MM.1S (cell line): ENCODE results near the gene FGF18.

ENCODE experiments used
- DNase-seq: peaks from one replicate; pipeline ENCODE4 v3.0.0-alpha.2; 2015
- H2AFZ ChIP-seq: fragments of 300-600 bp; sonication (generic); 2 replicates; pipeline ENCODE4 v1.6.0; 2016; ENCODE audit warnings: antibody characterized with exemption, low read length
- H3F3A ChIP-seq: fragments of 300-600 bp; sonication (generic); 2 replicates; pipeline ENCODE4 v1.6.1; 2016; ENCODE audit warnings: mild to moderate bottlenecking, antibody characterized with exemption, low read length, moderate library complexity, mixed read lengths; ENCODE audit not compliant: insufficient read depth
- H3K27ac ChIP-seq: fragments of 300-600 bp; sonication (generic); 2 replicates; pipeline ENCODE4 v1.5.1; 2016; ENCODE audit warnings: mild to moderate bottlenecking, low read length
- H3K27me3 ChIP-seq: fragments of 300-600 bp; sonication (generic); replicated peaks from 2 replicates; pipeline ENCODE4 v1.6.0; 2016; ENCODE audit warnings: low read length; ENCODE audit not compliant: insufficient read depth
- H3K36me3 ChIP-seq: fragments of 300-600 bp; sonication (generic); replicated peaks from 2 replicates; pipeline ENCODE4 v1.6.1; 2016; ENCODE audit warnings: mild to moderate bottlenecking, low read length, mixed read lengths; ENCODE audit not compliant: insufficient read depth
- H3K4me1 ChIP-seq: fragments of 300-600 bp; sonication (generic); 2 replicates; pipeline ENCODE4 v1.6.1; 2016; ENCODE audit warnings: low read length, mixed read lengths
- H3K4me2 ChIP-seq: fragments of 300-600 bp; sonication (generic); 2 replicates; pipeline ENCODE4 v1.6.0; 2016; ENCODE audit warnings: low read depth, low read length
- H3K4me3 ChIP-seq: fragments of 300-600 bp; sonication (generic); 2 replicates; pipeline ENCODE4 v1.5.1; 2016; ENCODE audit warnings: low read length, mixed read lengths
- H3K79me2 ChIP-seq: fragments of 300-600 bp; sonication (generic); 2 replicates; pipeline ENCODE4 v1.6.1; 2016; ENCODE audit warnings: mixed run types, low read length, mixed read lengths
- H3K9ac ChIP-seq: fragments of 300-600 bp; sonication (generic); 2 replicates; pipeline ENCODE4 v1.6.1; 2016; ENCODE audit warnings: low read length, mixed read lengths
- H3K9me2 ChIP-seq: fragments of 300-600 bp; sonication (generic); replicated peaks from 2 replicates; pipeline ENCODE4 v1.6.1; 2016; ENCODE audit warnings: mild to moderate bottlenecking, low read length, mixed read lengths; ENCODE audit not compliant: insufficient read depth
- H3K9me3 ChIP-seq: fragments of 300-600 bp; sonication (generic); replicated peaks from 2 replicates; pipeline ENCODE4 v1.6.1; 2016; ENCODE audit warnings: mild to moderate bottlenecking, low read length, mixed read lengths; ENCODE audit not compliant: insufficient read depth
- H4K20me1 ChIP-seq: fragments of 300-600 bp; sonication (generic); 2 replicates; pipeline ENCODE4 v1.6.1; 2016; ENCODE audit warnings: mild to moderate bottlenecking, low read length, moderate library complexity, mixed read lengths; ENCODE audit not compliant: insufficient read depth
- EZH2 ChIP-seq: fragments of 300-600 bp; sonication (generic); optimal IDR thresholded peaks from 2 replicates; pipeline ENCODE3; 2017; ENCODE audit warnings: low read depth, mild to moderate bottlenecking, antibody characterized with exemption, low read length, mixed read lengths
- EZH2phosphoT487 ChIP-seq: fragments of 300-600 bp; sonication (generic); IDR thresholded peaks from 2 replicates; pipeline ENCODE4 v1.6.1; 2018; ENCODE audit warnings: antibody characterized with exemption, low read length
- TF ChIP-seq, protein P1 (sequence below): fragments of 300-600 bp; sonication (generic); IDR thresholded peaks from 2 replicates; pipeline ENCODE4 v1.5.1; 2016; ENCODE audit warnings: antibody characterized with exemption, low read length, mixed read lengths

FGF18 gene

DNA sequence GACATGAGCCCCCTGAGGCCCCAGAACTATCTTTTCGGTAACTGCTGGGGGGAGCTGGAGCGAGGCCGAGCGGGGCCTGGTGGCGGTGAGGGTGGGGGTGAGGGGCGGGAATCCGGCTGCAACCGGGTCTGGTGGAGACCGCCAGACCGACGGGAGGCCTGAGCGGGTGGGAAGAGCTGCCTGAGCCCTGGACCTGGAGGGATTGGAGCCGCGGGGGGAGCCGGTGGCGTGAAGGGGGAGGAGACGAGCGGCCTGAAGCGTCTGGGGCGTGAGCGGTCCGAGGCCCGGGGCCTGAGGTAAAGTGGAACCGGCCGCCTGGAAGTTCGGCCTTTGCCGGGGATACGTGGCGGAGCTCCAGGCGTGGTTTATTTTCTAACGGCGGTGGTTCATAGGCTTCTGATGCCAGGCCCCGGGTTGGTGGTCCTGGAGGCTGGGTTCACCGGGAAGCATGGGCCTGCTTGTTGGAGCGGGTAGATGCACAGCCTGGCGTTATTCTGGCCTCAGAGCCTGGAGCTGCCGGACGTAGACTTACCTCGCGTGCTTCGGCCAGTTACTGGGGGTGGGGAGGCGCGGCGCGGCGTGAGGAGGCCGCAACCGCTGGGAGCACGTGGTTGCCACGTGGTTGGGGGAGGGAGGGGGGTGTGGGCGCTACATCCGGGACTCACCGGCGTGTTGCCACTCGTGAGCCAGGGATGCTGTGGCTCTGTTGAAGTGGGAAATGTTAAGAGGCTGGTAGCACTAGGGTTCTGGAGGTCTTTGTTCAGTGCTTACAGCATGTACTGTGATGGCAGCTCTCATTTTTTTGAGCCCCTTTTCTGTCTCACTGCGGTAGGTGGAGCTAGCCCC, 31.3 kb upstream of the FGF18 start:
- Histone ChIP-seq H4K20me1 (peaks cover 48% of the 10 kb centered on the region), H3K27ac (peak overlapping the region; percentile 77), H3K9me3 (no peaks in the 10 kb centered on the region), H3K79me2 (peaks cover 56% of the 10 kb centered on the region), H3K4me3 (peak overlapping the region; percentile 87), H3K9me2 (no peaks in the 10 kb centered on the region), H3F3A (peaks cover 30% of the 10 kb centered on the region), H3K9ac (peak overlapping the region; percentile 93), H3K4me1 (peaks cover 15% of the 10 kb centered on the region), H3K27me3 (no peaks in the 10 kb centered on the region), H3K4me2 (peak overlapping the region; percentile 86), H2AFZ (no peak overlapping the region), H3K36me3 (peaks cover 33% of the 10 kb centered on the region)
- peak; percentile 82 for DNase-seq
- TF ChIP-seq, protein P1, sequence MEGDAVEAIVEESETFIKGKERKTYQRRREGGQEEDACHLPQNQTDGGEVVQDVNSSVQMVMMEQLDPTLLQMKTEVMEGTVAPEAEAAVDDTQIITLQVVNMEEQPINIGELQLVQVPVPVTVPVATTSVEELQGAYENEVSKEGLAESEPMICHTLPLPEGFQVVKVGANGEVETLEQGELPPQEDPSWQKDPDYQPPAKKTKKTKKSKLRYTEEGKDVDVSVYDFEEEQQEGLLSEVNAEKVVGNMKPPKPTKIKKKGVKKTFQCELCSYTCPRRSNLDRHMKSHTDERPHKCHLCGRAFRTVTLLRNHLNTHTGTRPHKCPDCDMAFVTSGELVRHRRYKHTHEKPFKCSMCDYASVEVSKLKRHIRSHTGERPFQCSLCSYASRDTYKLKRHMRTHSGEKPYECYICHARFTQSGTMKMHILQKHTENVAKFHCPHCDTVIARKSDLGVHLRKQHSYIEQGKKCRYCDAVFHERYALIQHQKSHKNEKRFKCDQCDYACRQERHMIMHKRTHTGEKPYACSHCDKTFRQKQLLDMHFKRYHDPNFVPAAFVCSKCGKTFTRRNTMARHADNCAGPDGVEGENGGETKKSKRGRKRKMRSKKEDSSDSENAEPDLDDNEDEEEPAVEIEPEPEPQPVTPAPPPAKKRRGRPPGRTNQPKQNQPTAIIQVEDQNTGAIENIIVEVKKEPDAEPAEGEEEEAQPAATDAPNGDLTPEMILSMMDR: no peak
- TF ChIP-seq EZH2phosphoT487 (no peak), EZH2 (no peak)

DNA sequence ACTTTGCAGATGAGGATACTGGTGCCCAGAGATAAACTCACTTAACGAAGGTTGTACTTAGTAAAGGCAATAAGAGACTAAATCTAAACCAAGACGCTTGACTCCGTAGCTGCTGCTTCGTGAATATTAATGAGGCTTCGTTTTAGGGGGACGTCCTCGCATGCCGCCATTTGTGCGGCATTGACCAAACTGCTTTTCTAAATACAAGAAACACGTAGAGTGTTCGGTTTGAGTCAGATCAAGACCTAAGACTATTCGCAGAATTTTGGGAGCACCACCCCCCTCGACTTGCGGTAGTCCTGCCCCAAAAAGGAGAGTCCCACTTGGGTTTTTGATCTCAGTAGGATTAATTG, 30.7 kb upstream of the FGF18 start:
- Histone ChIP-seq H3K27me3 (no peaks in the 10 kb centered on the region), H3K4me2 (peak overlapping the region; percentile 86), H3K79me2 (peaks cover 62% of the 10 kb centered on the region), H3K9ac (peak overlapping the region; percentile 93), H3K9me3 (no peaks in the 10 kb centered on the region), H3K27ac (peak overlapping the region; percentile 77; the same call in 1 of the 2 replicates), H3K36me3 (peaks cover 39% of the 10 kb centered on the region), H3F3A (peaks cover 35% of the 10 kb centered on the region), H3K4me3 (peak overlapping the region; percentile 87), H3K9me2 (no peaks in the 10 kb centered on the region), H4K20me1 (peaks cover 54% of the 10 kb centered on the region), H2AFZ (no peak overlapping the region), H3K4me1 (peaks cover 15% of the 10 kb centered on the region)
- TF ChIP-seq, protein P1: no peak
- TF ChIP-seq EZH2: no peak
- TF ChIP-seq EZH2phosphoT487: no peak
- no peak for DNase-seq

DNA sequence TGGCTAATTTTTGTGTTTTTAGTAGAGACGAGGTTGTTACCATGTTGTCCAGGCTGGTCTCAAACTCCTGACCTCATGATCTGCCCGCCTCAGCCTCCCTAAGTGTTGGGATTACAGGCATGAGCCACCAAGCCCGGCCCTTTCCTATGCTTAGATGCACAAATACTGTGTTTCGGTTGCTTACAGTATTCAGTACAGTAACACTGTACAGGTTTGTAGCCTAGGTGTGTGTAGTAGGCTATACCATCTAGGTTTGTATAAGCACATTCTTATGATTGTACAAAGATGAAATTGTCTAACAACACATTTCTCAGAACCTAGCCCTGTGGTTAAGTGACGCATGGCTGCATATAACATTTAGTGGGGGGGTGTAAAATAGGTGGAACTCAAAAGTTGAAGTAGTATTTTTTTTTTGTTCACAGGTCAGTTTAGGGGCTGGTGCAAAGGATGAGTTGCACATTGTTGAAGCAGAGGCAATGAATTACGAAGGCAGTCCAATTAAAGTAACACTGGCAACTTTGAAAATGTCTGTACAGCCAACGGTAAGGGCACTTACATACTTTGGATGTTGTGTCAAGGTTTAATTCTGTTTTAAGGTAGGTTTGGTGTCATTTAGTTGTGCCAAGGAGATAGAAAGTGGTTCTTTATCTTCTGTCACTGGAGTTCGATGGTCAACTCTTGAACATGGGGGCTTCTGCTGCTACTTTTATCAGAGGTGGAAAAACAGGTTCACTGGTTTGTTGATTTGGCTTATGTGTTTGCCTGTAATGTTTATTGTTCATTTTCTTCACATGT, 28.4 kb upstream of the FGF18 start:
- peaks cover 77% of the 10 kb centered on the region for H4K20me1 ChIP-seq
- no peak overlapping the region for H3K27ac ChIP-seq
- H3K4me3 ChIP-seq: peak overlapping the region; percentile 87; the same call in 1 of the 2 replicates
- no peaks in the 10 kb centered on the region for H3K27me3 ChIP-seq
- peaks cover 84% of the 10 kb centered on the region for H3K79me2 ChIP-seq
- H3K9ac ChIP-seq: no peak overlapping the region
- H3K4me2 ChIP-seq: peak overlapping the region; percentile 86
- peaks cover 45% of the 10 kb centered on the region for H3F3A ChIP-seq
- peaks cover 15% of the 10 kb centered on the region for H3K4me1 ChIP-seq
- DNase-seq: no peak
- peaks cover 40% of the 10 kb centered on the region for H3K36me3 ChIP-seq
- H3K9me2 ChIP-seq: no peaks in the 10 kb centered on the region
- H3K9me3 ChIP-seq: no peaks in the 10 kb centered on the region
- no peak for TF ChIP-seq EZH2phosphoT487
- TF ChIP-seq, protein P1: no peak
- TF ChIP-seq EZH2: no peak
- no peak overlapping the region for H2AFZ ChIP-seq
